Stomach smooth muscle (tissue), 2 donors: ENCODE measurements around the gene RBM39.
"Not testable (repeated sequence)": the region's sequence is repeated elsewhere in the genome, so short reads cannot be mapped to it uniquely, and the experiment has no call there.

Experiments
- H3K27ac ChIP-seq: one replicate; pipeline ENCODE4 v1.7.0; 2013; ENCODE audit warnings: mild to moderate bottlenecking, low read length, inconsistent platforms
- H3K27me3 ChIP-seq, 2 donors: one replicate each; pipeline ENCODE4 v1.7.0; 2013; ENCODE audit warnings: low read length in 2 of 2; ENCODE audit not compliant: insufficient read depth in 2 of 2, control insufficient read depth in 1 of 2
- H3K36me3 ChIP-seq, 2 donors: one replicate each; pipeline ENCODE4 v1.7.0; 2013; ENCODE audit warnings: low read length in 2 of 2; ENCODE audit not compliant: control insufficient read depth in 2 of 2, insufficient read depth in 2 of 2
- H3K4me1 ChIP-seq: one replicate; pipeline ENCODE4 v1.7.0; 2013; ENCODE audit warnings: low read length; ENCODE audit not compliant: control insufficient read depth, insufficient read depth
- H3K4me3 ChIP-seq, 2 donors: one replicate each; pipeline ENCODE4 v1.7.0; 2013; ENCODE audit warnings: low read length in 2 of 2
- H3K9ac ChIP-seq, 2 donors: one replicate each; pipeline ENCODE4 v1.7.0; 2013; ENCODE audit warnings: low read length in 2 of 2, mild to moderate bottlenecking in 1 of 2
- H3K9me3 ChIP-seq, 2 donors: one replicate each; pipeline ENCODE4 v1.7.0; 2013; ENCODE audit warnings: low read length in 2 of 2; ENCODE audit not compliant: control insufficient read depth in 2 of 2
- donor health status: healthy.
- donor health status: Pancreatic carcinoma.

The RBM39 gene

GRCh38 chr20:35714127-35714526 lies 27.9 kb downstream of the RBM39 start:
- Histone ChIP-seq H3K4me1 (peaks cover 3% of the 10 kb centered on the region), H3K27ac (no peak overlapping the region), H3K36me3 (peaks cover 54 to 62% of the 10 kb centered on the region in 2 donors), H3K4me3 (no peak overlapping the region), H3K9me3 (no peaks in the 10 kb centered on the region), H3K27me3 (no peaks in the 10 kb centered on the region), H3K9ac (no peak overlapping the region)

GRCh38 chr20:35713120-35713519 lies 28.9 kb downstream of the RBM39 start:
- not testable (repeated sequence) for H3K27ac ChIP-seq, H3K4me1 ChIP-seq, H3K4me3 ChIP-seq, H3K9ac ChIP-seq, H3K9me3 ChIP-seq, H3K27me3 ChIP-seq
- peaks cover 54 to 67% of the 10 kb centered on the region in 2 donors for H3K36me3 ChIP-seq

GRCh38 chr20:35711588-35712209 lies 30.4 kb downstream of the RBM39 start:
- no peak overlapping the region for H3K27ac ChIP-seq

GRCh38 chr20:35710884-35711587 lies 31.0 kb downstream of the RBM39 start:
- peaks cover 48 to 58% of the 10 kb centered on the region in 2 donors for H3K36me3 ChIP-seq

More at GRCh38 chr20:35711588-35712209, 30.4 kb downstream of the RBM39 start:
- H3K4me3 ChIP-seq = no peak overlapping the region
- H3K9me3 ChIP-seq = no peaks in the 10 kb centered on the region
- peaks cover 2% of the 10 kb centered on the region for H3K4me1 ChIP-seq
- no peak overlapping the region for H3K9ac ChIP-seq
- H3K36me3 ChIP-seq = peaks cover 49 to 62% of the 10 kb centered on the region in 2 donors
- no peaks in the 10 kb centered on the region for H3K27me3 ChIP-seq

GRCh38 chr20:35710039-35710438 lies 32.0 kb downstream of the RBM39 start:
- Histone ChIP-seq H3K36me3 (peaks cover 45 to 57% of the 10 kb centered on the region in 2 donors), H3K9me3 (no peaks in the 10 kb centered on the region), H3K9ac (no peak overlapping the region), H3K4me1 (peaks cover 2% of the 10 kb centered on the region), H3K4me3 (no peak overlapping the region), H3K27ac (no peak overlapping the region), H3K27me3 (no peaks in the 10 kb centered on the region)

More at GRCh38 chr20:35710884-35711587, 31.0 kb downstream of the RBM39 start:
- no peaks in the 10 kb centered on the region for H3K9me3 ChIP-seq
- H3K27ac ChIP-seq = no peak overlapping the region
- H3K9ac ChIP-seq = no peak overlapping the region
- H3K27me3 ChIP-seq = no peaks in the 10 kb centered on the region
- no peak overlapping the region for H3K4me3 ChIP-seq
- peaks cover 2% of the 10 kb centered on the region for H3K4me1 ChIP-seq

GRCh38 chr20:35709259-35709658 lies 32.8 kb downstream of the RBM39 start:
- Histone ChIP-seq H3K9ac (no peak overlapping the region), H3K9me3 (no peaks in the 10 kb centered on the region), H3K27ac (no peak overlapping the region), H3K4me1 (peaks cover 2% of the 10 kb centered on the region), H3K4me3 (no peak overlapping the region), H3K36me3 (peaks cover 47 to 62% of the 10 kb centered on the region in 2 donors), H3K27me3 (no peaks in the 10 kb centered on the region)

GRCh38 chr20:35708502-35708901 lies 33.6 kb downstream of the RBM39 start:
- Histone ChIP-seq H3K4me3 (no peak overlapping the region), H3K4me1 (peaks cover 2% of the 10 kb centered on the region)

GRCh38 chr20:35706591-35707529 lies 35.2 kb downstream of the RBM39 start:
- H3K9ac ChIP-seq, H3K9me3 ChIP-seq, H3K4me3 ChIP-seq, H3K4me1 ChIP-seq, H3K27ac ChIP-seq, H3K27me3 ChIP-seq: not testable (repeated sequence)
- H3K36me3 ChIP-seq = peaks cover 38 to 57% of the 10 kb centered on the region in 2 donors

More at GRCh38 chr20:35708502-35708901, 33.6 kb downstream of the RBM39 start:
- H3K9ac ChIP-seq = no peak overlapping the region
- H3K27me3 ChIP-seq = no peaks in the 10 kb centered on the region
- H3K9me3 ChIP-seq = no peaks in the 10 kb centered on the region
- peaks cover 40 to 62% of the 10 kb centered on the region in 2 donors for H3K36me3 ChIP-seq
- no peak overlapping the region for H3K27ac ChIP-seq

- H3K4me3 ChIP-seq, H3K4me1 ChIP-seq, H3K27me3 ChIP-seq, H3K9me3 ChIP-seq, H3K9ac ChIP-seq, H3K27ac ChIP-seq: not testable (repeated sequence)
- peaks cover 38 to 54% of the 10 kb centered on the region in 2 donors for H3K36me3 ChIP-seq
Measured at GRCh38 chr20:35705894-35706293, 36.2 kb downstream of the RBM39 start.

- Histone ChIP-seq H3K4me1 (peaks cover 6% of the 10 kb centered on the region), H3K36me3 (peaks cover 38 to 48% of the 10 kb centered on the region in 2 donors), H3K27me3 (no peaks in the 10 kb centered on the region), H3K9ac (no peak overlapping the region), H3K4me3 (no peak overlapping the region), H3K27ac (no peak overlapping the region), H3K9me3 (no peaks in the 10 kb centered on the region)
Measured at GRCh38 chr20:35704514-35705261, 37.4 kb downstream of the RBM39 start.
